HG02623 (cell line): ENCODE measurements around the gene RACK1.
"Not testable (repeated sequence)": the region's sequence is repeated elsewhere in the genome, so short reads cannot be mapped to it uniquely, and the experiment has no call there.

ENCODE experiments used
- ATAC-seq: cut with Tn5 transposase; IDR thresholded peaks from one replicate; pipeline ENCODE4 v1.9.1; 2021; ENCODE audit warnings: moderate library complexity; ENCODE audit not compliant: unreplicated experiment

The RACK1 gene

DNA sequence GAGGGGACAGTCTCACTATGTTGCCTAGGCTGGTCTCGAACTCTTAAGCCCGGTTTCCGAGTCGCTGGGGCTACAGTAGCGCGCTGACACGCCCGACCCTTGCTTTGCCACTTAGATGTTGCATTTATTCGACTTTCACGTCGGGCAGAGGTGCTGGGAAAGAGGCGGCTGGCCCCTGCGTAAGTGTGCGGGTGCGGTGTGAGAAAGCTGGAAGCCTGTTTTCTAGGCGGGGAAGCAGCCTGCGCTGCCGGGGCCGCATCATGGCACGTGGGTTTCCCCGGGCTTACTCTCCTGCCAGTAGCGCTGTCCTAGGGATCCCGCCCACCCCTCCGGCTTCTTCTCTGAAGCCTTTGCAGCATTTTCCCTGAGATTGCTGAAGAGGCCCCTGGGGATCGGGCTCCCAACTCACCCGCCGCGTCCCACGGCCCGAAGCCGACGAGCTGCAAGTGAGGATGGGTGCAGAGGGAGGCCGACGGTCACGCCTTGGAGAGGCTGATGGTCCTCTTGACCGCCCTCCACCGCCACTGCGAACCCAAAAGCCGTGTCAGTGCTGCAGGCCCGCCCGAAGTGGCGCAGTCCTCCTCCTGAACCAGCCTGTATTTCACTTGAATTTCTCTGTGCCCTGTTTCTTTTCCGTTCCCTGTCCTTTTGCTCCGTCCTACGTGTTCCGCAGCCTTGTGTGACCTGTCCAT lies 26.4 kb downstream of the RACK1 start:
- ATAC-seq = no peak

DNA sequence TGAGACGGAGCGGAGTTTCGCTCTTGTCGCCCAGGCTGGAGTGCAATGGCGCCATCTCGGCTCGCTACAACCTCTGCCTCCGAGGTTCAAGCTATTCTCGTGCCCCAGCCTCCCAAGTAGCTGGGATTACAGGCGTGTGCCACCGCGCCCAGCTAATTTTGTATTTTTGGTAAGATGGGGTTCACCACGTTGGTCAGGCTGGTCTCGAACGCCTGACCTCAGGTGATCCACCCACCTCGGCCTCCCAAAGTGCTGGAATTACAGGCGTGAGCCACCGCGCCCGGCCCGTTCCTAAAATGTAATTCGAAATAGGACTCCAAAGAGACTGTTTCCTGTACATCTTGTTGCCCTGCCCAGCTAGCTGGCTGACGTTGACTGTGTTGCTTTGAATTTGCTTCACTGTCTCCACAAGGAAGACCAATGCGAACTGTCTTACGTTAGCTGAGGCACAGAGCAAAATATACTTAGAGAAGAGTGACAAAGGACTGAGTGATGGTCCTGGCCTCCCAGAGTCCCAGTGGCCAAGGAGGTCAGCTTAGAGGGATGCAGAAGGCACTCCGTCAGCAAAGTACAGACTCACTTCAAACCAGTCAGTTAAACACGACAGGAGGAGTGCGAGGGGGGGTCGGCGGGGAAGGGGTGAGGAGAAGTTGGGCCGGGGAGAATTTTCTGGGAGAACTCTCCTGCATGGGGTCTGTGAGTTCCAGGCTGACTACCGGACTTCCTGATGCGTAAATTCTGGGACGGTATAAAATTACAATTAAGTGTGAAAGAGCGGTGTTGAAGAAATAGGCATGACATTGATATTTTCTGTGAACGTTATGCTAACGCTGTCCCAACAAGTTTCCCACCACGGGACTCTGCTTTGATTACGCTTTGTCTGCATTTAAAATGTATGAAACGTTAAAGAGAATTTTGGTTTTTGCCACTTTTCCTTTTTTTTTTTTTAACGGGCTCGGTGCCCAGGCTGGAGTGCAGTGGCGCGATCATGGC lies 27.4 kb downstream of the RACK1 start:
- ATAC-seq = no peak

DNA sequence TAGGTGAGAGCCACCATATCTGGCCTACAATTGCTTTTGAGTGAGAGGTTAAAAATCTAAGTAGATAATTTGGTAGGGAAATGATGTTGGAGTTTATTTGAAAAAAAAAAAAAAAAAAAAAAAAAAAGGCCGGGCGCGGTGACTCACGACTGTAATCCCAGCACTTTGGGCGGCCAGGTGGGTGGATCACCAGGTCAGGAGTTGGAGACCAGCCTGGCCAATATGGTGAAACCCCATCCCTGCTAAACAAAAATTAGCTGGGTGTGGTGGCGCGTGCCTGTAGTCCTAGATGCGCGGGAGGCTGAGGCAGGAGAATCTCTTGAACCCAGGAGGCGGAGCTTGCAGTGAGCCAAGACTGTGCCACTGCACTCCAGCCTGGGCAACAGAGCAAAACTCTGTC lies 29.5 kb downstream of the RACK1 start:
- not testable (repeated sequence) for ATAC-seq

DNA sequence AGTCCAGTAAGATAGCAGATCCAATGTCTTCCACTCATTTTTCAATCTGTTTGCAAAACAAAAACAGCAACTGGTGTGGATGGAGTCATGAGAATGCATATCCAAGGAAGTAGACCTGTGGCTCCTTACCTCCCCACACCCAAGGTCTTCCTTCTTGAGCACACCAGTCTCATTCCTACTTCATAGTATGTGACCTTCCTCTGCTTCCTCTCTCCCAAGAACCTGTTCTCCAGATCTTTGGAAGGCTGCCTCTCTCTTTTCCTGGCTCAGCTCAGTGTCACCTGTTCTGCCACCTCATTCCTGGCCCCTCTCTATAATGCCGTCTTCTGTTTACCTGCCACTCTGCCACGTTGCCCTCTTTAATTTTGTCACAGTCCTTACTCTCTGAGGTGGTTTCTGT lies 30.8 kb downstream of the RACK1 start:
- ATAC-seq = no peak

DNA sequence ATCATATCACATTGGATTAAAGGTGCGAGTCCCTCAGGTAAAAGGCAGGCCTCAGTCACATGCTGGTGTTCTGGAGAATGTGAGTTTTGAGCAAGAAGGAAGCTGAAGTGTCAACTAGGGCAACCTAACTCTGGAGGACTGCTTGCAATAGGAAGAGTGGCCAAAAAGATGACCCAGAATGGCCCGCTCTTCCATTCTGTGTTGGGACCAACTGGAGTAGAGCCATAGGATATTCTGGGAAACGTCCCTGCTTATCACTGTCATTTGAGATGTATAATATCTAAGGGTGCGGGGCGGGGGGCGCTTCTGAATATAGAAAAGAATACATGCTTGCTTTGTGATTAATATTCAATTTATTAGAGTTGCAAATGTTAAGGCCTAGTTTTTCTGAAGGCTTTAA lies 31.6 kb downstream of the RACK1 start:
- ATAC-seq = no peak

DNA sequence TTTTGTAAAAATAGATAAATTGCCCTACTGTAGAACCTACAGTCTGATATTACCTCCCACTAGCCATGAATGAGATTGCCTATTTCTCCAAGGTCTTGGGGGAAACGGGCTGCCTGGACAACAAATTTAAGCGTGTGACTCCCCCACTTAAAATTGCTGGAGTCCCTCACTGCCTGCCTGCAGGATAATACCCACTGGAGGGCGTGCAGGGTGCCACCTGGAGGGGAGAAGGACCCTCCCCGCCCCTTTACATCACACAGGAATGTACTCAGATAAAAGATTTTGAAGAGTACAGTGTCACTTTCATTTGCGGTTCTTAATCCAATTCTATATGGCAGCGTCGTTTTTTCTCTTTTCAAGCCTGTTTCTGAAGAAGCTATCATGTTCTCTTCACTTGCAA lies 32.5 kb downstream of the RACK1 start:
- no peak for ATAC-seq

DNA sequence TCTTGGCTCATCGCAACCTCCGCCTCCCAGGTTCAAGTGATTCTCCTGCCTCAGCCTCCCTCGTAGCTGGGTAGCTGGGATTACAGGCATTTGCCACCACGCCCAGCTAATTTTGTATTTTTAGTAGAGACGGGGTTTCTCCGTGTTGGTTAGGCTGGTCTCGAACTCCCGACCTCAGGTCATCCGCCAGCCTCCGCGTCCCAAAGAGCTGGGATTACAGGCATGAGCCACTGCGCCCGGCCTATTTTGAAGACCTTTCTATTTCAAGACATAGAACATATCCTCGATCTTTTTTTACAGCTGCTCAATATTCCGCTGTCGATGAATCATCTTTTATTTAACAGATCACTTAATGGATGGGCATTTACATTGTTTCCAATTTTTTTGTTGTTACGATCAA lies 33.0 kb downstream of the RACK1 start:
- not testable (repeated sequence) for ATAC-seq

DNA sequence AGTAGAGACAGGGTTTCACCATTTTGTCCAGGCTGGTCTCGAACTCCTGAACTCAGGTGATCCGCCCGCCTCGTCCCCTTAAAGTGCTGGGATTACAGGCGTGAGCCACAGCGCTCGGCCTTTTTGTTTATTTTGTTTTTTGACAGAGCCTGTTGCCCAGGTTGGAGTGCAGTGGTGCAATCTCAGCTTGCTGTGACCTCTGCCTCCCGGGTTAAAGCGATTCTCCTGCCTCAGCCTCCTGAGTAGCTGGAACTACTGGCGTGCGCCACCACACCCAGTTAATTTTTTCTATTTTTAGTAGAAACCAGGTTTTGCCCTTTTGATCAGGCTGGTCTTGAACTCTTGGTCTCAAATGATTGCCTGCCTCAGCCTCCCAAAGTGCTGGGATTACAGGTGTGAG lies 33.6 kb downstream of the RACK1 start:
- ATAC-seq = not testable (repeated sequence)

DNA sequence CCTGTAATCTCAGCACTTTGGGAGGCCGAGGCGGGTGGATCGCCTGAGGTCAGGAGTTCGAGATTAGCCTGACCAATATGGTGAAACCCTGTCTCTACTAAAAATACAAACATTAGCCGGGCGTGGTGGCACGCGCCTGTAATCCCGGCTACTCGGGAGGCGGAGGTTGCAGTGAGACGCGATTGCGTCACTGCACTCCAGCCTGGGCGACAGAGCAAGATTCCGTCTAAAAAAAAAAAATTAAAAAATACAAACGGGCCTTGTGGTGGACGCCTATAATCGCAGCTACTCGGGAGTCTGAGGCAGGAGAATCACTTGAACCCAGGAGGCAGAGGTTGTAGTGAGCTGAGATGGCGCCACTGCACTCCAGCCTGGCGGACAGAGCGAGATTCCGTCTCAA lies 34.7 kb downstream of the RACK1 start:
- ATAC-seq = not testable (repeated sequence)

DNA sequence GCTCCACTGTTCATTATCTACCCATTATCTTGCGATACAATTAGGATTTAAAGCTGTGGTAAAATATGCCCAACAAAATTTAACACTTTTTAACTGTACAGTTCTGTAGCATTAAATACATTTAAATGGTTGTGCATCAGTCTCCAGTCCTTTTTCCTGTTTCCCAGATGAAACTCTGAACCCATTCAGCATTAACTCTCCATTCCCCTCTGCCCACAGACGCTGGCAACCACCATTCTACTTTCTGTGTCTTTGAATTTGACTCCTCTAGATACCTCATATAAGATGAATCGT lies 35.8 kb downstream of the RACK1 start:
- no peak for ATAC-seq

DNA sequence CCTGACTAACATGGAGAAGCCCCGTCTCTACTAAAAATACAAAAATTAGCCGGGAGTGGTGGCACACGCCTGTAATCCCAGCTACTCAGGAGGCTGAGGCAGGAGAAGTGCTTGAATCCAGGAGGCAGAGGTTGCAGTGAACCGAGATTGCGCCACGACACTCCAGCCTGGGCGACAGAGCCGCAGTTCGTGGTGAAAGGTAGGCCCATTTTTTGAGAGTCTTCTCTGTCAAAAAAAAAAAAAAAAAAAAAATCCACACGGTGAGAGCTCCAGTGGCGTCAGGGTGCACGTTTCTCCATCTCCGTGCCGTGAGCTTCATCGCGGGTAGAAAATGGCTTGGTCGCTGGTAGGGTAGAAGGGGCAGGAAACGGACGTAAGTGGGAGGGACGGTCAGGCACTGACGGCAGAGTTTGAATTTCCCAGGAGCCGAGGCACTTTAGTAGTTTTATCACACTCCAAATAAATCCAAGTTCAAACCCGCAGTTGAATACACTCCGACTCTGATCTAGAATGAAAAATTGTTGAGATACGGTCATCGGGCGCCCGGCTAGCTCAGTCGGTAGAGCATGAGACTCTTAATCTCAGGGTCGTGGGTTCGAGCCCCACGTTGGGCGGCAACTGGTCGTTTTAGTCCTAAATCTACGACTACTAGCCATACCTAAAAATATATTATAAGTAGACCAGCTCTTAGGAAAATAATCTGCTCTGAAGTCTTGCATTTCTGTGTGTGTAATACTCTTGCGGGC lies 36.3 kb downstream of the RACK1 start:
- no peak for ATAC-seq

DNA sequence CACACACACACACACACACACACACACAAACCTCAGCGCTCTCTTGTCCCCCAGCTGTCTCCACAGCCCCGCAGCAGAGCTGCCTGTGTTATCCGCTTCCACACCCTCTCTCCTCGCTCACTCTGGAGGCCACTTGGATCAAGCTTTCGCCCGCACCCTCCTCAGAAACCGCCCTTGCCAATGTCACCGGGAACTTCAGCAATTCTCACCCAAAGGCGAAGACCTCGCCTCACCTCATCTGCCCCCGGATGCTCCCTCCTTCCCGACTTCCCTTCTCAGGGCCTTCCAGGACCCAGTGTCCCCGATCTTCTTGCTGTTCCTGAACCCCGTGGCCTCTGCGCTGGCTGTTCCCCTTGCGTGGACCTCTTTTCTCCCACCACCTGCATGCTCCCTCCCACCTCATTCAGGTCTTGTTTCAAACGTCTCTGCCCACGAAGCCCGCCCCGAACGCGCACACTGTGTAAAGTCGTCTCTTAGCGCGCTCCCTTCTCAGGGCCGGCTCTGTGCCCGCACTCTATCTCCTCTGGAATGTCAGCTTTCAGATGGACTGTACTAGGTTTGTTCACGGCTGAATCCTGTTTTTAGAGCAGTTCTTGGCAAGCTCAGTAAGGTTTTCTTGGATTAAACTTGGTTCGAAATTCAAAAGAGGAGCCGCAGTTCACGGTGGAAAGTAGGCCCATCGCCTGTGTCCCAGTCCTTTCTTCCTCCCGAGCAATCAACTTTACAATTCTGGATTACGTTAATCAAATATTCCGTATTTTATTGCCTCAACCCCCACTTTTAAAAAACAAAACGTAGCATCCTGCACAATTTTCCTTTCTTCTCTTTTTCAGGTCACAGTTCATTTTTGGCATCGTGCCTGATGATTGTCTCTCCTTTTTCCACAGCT lies 37.7 kb downstream of the RACK1 start:
- ATAC-seq = no peak

DNA sequence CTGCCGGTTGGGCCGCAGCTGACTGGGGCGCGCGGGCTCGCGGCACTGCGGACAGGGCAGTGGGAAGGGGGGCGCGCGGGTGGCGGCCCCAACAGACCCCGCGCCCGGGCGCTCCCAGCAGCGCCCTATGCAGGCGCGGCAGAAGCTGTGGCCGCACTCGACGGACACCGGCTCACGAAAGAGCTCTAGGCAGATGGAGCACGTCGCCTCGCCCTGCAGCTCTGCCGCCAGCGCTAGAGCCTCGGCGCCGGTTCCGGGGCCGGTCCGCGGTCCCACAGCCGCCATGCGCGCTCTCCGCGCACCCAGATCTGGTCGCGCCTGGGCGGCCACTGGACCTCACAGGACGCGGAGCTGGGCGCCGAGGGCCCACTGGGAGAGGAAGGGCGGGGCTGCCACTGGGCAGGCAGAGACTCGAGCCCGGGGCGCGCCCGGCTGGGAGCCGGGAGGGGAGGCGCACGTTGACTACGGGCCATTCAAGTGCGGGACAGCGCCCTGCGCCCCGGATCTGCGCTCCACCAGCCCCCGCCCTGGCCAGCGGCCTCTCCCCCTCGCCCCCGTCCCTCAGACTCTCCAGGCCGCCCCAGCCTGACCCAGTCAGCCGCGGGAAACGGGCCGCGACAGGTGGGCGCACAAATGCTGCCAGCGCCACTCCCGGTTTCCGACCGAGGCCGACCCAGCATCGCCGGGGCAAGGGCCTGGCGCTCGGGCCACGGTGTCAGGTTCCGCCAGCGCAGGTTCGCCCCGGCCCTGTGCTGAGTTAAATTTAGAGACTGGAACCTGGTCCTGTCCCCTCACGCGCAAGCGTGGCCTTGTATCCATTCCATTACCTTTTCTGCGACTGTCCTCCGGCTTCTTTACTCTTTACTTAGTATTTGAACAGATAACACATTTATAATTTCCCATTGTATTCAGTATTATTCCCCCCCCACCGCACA lies 38.6 kb downstream of the RACK1 start, which contains the start of gene TRIM7:
TSS of gene TRIM7 (minus strand) at position 371 of the 935 bp plus-strand sequence. CDS start at position 285, 86 bp downstream.
- ATAC-seq = no peak

DNA sequence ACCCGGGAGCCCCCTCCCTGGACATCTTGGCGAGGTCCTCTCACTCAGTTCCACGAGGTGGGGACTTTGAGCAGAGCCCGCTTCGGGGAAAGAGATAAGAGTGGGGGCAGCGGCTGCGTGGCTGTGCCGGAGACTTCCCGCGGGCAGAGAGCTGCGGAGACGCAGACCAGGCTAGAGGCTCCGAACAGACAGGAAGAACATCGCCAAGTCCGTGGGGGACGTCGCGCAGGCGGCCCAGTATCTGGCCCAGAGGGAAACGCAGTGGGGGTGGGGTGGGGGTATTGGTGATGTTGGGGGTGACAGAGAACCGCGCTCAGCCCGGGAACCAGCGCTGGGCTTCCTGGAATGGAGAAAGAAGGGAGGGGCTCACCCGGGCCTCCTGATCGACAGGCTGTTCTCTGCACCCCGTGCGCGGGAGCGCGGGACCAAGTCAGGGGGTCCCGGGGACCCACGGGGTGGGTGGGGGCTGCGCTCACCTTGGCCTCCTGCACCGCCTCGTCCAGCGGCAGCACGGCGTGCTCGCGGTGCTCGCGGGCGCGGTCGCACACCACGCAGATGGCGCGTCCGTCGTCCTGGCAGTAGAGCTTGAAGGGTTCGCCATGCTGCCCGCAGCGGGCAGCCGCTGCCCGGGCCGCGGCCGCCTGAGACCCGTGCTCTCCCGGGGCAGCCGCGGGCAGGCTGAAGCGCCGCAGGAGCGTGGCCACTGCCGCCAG lies 39.4 kb downstream of the RACK1 start:
- ATAC-seq = no peak

DNA sequence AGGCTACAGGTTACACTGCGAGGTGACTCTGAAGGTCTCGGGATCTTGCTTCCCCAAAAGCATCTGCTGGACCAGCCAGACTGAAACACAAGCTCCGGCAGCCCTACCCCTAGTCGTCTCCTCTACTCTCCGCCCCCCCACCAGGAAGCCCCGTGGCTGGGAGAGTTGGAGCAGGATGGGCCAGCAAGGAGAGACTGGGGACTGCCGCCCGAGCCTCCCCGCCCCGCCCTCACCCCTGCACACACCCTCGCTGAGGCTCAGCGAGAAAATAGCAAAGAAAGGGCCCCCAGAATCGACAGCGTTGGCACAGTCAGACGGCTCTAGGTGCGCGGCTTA lies 40.0 kb downstream of the RACK1 start:
- no peak for ATAC-seq

DNA sequence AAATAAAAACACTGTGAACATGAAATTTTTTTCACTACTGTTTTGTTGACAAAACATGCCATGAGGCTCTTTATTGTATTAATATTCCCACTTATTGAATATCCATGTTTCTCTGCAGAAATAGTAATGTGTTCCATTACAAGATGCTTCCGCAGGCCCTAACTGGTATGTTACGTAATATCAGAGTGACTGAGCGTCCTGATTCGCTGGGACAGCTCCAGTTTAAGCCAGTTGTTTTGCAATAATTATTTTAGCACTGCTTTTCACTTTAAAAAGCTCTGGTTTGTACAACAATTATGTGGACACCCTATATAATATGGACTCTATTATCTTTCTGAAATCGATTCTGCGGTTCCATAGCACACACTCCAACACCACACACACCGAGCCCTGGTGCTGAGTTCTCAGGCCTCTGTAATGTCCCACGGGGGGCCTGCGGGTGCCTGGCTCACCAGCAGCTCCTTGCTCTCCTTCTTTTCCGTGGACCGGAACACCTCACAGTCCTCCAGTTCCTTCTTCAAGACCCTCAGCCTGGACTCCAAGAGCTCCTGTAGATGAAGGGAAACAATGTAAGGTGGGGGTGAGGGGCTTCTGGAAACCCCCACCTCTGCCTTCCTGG lies 40.5 kb downstream of the RACK1 start:
- ATAC-seq = no peak

DNA sequence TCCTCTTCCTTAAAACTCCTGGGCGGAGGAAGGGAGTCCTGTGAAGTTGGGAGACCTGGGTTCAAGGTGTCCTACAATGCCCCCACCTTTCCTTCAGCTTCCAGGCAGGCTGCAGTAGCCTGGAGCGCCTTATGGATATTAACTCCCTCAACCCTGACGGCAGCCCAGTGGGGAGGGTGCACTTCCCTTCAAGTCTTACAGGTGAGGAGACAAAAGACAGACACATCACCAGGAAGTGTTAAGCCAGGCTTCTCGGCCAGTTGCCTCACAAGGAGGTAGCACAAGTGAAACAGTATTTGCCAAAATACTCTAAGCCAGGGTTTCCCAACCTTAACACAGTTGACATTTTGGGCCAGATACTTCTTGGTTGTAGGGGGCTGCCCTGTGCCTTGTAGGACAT lies 42.9 kb downstream of the RACK1 start:
- no peak for ATAC-seq

DNA sequence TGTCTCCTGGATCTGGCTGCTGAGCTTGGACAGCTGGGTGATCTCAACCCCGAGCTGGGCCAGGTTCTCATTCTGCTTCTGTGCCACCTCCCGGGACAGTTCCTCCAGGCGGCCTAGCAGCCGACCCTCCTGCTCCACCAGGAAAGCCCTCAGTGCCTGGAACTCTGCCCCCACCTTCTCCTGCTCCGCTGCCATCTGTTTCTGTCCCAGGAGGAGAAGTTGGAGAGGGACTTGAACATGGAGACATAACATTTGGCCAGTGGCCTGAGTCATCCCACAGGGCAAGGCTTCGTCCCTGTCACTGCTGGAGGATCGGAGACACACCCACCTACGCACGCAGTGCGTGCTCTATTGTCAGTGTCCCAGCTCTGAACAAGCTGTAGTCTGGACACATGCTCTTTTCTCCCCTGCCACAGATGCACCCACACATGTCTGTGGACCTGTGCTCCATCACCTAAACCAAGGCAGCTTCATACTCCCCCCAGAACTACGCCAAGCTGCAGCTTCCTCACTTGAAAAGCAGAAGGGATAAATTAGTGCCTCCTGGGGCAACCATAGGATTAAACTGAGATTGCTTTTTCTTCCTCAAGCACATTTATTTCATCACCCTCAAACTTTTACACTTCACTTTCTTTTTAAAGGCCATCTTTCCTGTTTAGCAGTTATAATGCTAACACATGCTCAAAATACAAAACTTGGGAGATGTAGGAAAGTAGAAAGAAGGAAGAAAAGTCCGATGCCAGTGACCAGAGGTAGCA lies 43.6 kb downstream of the RACK1 start:
- ATAC-seq = no peak
